GM18520 (cell line): ENCODE results near the gene ZNF701.
A peak's percentile ranks its signal among the peaks of the same experiment; 100 is the strongest.
"Not testable (repeated sequence)": the region's sequence is repeated elsewhere in the genome, so short reads cannot be mapped to it uniquely, and the experiment has no call there.

Experiments
- ATAC-seq: cut with Tn5 transposase; IDR thresholded peaks from one replicate; pipeline ENCODE4 v1.9.1; 2021; ENCODE audit not compliant: unreplicated experiment

Gene ZNF701

GRCh38 chr19:52566121-52566520 lies 4.0 kb upstream of the ZNF701 start:
- no peak for ATAC-seq

- ATAC-seq = no peak
These were observed 3.5 kb upstream of the ZNF701 start for GRCh38 chr19:52566588-52566987.

GRCh38 chr19:52567921-52568320 lies 2.2 kb upstream of the ZNF701 start:
- no peak for ATAC-seq

- ATAC-seq = not testable (repeated sequence)
These were observed 468 bp upstream of the ZNF701 start for GRCh38 chr19:52569638-52569999.

GRCh38 chr19:52584736-52585440 lies 14.8 kb downstream of the ZNF701 start:
- no peak for ATAC-seq

GRCh38 chr19:52585604-52586003 lies 15.5 kb downstream of the ZNF701 start:
- no peak for ATAC-seq

GRCh38 chr19:52590728-52591127 lies 20.6 kb downstream of the ZNF701 start:
- no peak for ATAC-seq

- ATAC-seq = no peak
These were observed 22.2 kb downstream of the ZNF701 start for GRCh38 chr19:52592301-52592700.

GRCh38 chr19:52593441-52593840 lies 23.4 kb downstream of the ZNF701 start:
- not testable (repeated sequence) for ATAC-seq

GRCh38 chr19:52599241-52599640 lies 29.2 kb downstream of the ZNF701 start:
- no peak for ATAC-seq

- ATAC-seq = no peak
These were observed 30.5 kb downstream of the ZNF701 start for GRCh38 chr19:52600639-52601024.

GRCh38 chr19:52601025-52601973 lies 31.2 kb downstream of the ZNF701 start:
- peak; percentile 83 for ATAC-seq

GRCh38 chr19:52601974-52602366 lies 31.9 kb downstream of the ZNF701 start:
- ATAC-seq = not testable (repeated sequence)

GRCh38 chr19:52602941-52603340 lies 32.9 kb downstream of the ZNF701 start:
- ATAC-seq = no peak

GRCh38 chr19:52603558-52604207 lies 33.6 kb downstream of the ZNF701 start:
- ATAC-seq = no peak

- ATAC-seq = no peak
These were observed 43.3 kb downstream of the ZNF701 start for GRCh38 chr19:52613299-52613906.

- no peak for ATAC-seq
These were observed 51.3 kb downstream of the ZNF701 start for GRCh38 chr19:52621376-52621775.

- no peak for ATAC-seq
These were observed 52.2 kb downstream of the ZNF701 start for GRCh38 chr19:52622261-52622660.

- ATAC-seq = no peak
These were observed 56.8 kb downstream of the ZNF701 start for GRCh38 chr19:52626915-52627314.

- not testable (repeated sequence) for ATAC-seq
These were observed 57.4 kb downstream of the ZNF701 start for GRCh38 chr19:52627441-52627840.
